HPDE6-E6E7 (cell line): ENCODE results near the gene MYO1E.
A peak's percentile ranks its signal among the peaks of the same experiment; 100 is the strongest.
"Not testable (repeated sequence)": the region's sequence is repeated elsewhere in the genome, so short reads cannot be mapped to it uniquely, and the experiment has no call there.

Experiments
- DNase-seq: peaks from one replicate; pipeline ENCODE4 v3.0.0; 2011; ENCODE audit warnings: missing footprints; ENCODE audit errors: extremely low spot score

MYO1E gene

DNA sequence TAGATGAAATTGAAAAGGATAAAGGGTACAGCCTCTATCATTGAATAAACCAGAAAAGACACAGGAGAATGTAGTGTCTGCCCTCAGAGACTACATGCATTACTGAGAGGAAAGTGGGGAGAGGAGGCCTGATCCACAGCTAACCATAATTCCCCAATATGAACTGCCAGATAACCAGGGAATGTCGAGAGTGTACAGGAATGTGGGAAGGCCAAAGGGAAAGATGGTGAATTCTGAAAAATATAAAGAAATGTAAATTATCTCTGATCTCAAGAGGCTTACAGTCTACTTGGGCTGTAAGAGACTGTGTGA is 22.3 kb downstream of the MYO1E start:
- no peak for DNase-seq

- DNase-seq: peak; percentile 98
These were observed 22.8 kb downstream of the MYO1E start for GRCh38 chr15:59349680-59350420.

DNA sequence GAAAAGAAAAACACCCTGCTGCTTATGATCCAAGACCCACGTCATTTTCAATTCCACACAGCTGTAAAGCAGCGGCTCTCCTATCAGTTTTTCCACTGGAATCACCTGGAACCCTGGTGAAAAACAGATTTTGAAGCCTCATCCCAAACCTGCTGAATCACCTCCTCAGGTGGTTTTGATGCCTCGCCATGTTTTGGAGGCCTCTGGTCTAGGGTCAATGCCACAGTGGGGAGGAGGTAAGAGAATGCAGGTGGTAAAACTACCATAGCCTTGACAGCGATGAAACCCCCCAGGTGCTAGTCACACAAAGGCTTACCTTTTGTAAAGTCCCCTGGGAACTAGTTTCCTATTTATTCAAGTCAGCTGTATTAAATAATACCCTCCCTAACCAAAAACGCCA is 24.8 kb downstream of the MYO1E start:
- no peak for DNase-seq

- DNase-seq: no peak
These were observed 25.7 kb downstream of the MYO1E start for GRCh38 chr15:59346951-59347350.

GRCh38 chr15:59345326-59345725 is 27.3 kb downstream of the MYO1E start:
- no peak for DNase-seq

DNA sequence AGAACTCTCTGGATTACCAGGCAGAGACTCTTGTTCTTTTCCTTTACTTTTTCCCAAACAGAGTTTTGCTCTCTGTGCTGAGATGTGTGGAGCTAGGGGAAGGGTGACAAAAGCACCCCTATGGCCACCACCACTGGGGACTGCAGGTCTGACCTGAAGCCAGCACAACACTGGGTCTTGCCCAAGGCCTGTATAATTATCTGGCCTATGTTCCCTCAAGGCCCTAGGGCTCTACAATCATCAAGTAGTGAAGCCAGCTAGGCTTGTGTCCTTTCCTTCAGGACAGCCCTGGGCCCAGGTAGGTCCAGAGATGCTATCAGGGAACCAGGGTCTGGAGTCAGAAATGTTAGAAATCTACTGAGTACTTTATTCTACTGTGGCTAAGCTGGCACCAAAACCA is 28.4 kb downstream of the MYO1E start:
- no peak for DNase-seq

DNA sequence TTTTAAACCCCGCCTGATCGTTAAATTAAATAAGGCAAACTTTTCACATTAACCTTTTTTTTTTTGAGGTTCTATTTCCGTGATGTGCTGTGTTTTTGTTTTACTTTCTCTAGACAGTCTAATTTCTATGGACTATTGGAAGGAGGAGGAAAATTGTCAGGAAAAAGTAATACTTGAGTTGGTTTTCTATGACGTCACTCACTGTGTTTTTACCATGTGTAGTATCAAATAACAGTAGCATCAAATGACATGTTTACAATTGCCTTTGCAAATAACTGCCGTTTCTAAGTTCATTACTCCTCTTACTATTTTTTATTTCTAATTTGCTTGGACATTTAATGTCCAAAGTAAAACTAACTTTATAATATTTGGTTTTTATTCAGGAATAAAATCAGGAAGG is 32.3 kb downstream of the MYO1E start:
- no peak for DNase-seq

- peak; percentile 94 for DNase-seq
These were observed 33.4 kb downstream of the MYO1E start for GRCh38 chr15:59339252-59339672.

DNA sequence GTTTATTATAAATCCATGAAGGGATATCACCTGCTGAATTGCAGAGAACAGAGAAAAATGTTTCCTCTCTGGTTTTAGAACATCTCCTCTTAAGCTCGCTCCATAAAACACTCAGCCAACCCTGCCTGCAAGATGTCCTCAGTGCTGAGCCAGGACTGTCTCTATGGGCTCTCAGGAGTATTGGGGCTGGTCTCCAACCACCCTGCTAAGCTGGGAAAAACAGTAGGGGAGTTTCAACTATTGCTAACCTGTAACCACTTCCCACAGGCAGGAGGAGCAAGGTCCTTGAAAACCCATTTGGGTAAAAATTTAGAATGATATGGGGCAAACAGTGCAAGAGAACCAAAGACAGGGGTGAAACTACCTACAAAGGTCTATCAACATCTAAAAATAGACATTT is 34.3 kb downstream of the MYO1E start:
- no peak for DNase-seq

GRCh38 chr15:59336725-59337124 is 35.9 kb downstream of the MYO1E start:
- not testable (repeated sequence) for DNase-seq

- DNase-seq: no peak
These were observed 37.4 kb downstream of the MYO1E start for GRCh38 chr15:59335207-59335786.

- no peak for DNase-seq
These were observed 38.6 kb downstream of the MYO1E start for GRCh38 chr15:59334076-59334415.

DNA sequence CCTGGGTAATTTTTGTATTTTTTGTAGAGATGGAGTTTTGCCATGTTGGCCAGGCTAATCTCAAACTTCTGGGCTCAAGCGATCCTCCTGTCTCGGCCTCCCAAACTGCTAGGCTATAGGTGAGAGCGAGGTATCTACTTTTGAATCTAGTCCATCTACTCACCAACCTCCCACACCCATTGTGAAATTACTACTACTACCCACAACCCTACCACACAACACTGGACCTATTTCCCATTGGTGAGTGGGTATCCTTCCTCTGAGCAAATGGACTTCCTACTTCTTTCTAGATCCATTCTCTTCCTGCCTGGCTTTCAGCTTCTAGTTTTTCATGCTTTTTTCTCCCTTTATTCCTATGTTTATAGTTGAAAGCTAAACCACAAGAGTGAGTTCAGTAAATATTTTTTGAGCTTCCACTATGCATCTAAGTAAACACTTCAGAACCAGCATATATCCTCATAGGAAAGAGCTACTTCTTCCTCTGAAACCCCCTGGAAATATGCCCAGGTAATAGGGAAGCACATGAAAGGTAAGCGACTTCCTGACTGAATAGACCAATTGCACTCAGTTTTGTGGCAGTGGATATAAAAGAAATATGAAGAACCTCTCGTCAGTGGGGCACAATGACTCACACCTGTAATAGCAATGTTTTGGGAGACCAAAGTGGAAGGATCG is 39.1 kb downstream of the MYO1E start:
- DNase-seq: no peak

DNA sequence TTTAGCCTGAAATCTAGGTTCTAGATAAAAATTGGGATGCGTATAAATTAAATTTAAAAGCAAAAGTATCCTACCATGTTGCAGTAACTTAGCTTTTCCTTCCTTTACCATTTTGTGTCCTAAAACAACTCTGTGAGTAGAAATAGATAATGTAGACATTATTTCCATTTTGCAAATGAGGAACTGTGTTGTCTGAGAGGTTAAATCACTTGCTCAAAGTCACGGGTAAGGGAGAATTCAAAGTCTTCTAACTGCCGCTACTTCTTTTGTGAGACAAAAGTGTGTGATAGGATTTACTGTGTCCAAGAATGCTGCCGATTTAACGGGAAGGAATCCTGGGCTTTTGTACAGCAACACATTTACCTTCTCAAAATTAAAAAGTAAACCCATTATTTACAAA is 40.7 kb downstream of the MYO1E start:
- no peak for DNase-seq

GRCh38 chr15:59330649-59331048 is 42.0 kb downstream of the MYO1E start:
- DNase-seq: no peak

DNA sequence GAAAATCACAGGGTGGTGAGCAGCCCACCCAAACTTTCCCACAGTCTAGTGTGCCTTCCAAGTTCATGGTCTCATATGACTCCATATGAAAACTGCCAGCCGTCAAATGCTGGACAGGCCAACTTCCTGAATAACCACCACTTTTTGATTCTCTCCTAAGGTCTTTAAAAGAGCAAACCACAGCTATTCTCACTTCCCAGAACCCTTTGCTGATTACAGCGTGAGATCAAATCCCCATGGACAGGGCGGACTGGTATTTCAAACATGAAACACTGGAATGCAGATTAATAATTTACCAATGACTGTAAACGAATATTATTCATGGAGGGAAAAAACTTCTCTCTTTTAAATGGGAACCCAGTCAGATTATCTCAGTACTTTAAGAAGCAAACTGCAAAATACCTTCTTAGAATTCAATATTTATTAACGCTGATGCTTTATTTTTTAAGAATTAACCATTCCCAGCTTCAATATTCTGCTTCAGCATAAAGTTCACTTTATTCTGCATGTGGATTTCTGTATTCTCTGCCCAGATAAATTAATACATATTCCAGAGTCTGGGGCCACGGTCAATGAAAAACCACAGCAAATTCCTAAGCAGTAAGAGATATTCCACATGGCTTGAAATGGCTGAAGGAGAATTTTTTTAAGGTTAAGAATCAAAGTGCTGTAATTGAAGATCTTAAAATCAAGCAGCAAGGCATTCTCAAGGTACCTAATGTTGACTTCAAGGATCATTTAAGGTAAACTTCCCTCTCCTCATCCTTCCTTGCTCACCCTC is 42.9 kb downstream of the MYO1E start:
- DNase-seq: no peak

GRCh38 chr15:59329091-59329490 is 43.6 kb downstream of the MYO1E start:
- DNase-seq: no peak

DNA sequence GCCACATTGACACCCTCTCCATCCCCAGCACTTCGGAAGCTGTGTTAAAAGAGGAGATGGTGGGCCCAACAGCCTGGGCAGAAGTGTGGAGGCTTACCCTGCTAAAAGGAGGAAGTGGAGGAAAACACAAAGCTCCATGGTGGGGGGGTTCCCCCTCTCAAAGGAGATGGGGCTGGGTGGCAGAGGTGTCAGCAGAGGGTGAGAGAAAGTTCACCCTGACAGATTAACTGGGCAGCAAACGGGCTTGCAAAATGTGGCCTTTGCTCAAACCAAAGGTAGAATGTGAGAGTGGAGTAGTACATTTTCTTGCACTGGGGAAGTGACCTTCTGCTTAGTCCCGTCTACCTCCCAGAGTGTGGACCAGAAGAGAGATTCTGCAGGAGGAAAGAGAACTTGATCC is 44.7 kb downstream of the MYO1E start:
- no peak for DNase-seq

- DNase-seq: no peak
These were observed 45.8 kb downstream of the MYO1E start for GRCh38 chr15:59326856-59327255.

DNA sequence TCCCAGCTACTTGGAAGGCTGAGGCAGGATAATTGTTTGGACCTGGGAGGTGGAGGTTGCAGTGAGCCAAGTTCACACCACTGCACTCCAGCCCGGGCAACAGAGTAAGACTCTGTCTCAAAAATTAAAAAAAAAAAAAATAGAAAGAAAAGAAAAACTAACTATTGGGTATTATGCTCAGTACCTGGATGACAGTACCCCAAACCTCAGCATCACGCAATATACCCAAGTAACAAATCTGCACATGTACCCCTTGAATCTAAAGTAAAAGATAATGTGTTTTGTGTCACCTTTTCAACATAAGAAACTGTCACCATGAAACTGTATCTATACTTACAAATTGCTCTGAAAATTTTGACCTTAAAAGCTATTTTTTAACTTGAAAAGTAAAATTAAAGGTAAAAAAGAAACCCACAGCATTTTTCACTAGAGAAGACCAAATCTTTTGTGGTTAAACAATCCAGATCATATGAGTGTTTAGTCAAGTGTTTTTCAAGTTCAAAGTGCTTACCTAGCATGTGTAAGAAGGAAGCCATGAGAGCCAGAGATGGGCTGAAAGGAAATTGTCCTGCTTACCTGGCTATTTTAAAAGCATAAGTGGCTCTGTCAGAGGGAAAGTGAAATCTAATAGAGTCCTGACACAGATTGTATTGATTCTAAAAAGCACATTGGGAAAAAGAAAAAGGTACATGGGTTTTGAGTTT is 50.5 kb downstream of the MYO1E start:
- no peak for DNase-seq

- no peak for DNase-seq
These were observed 51.5 kb downstream of the MYO1E start for GRCh38 chr15:59321000-59321689.
